Astrocyte of the cerebellum (primary cell): ENCODE results near the gene SYTL1.

Experiments used
- DNase-seq: peaks from one replicate; pipeline ENCODE4 v3.0.0-alpha.2; 2011; ENCODE audit warnings: low read depth
- H3K4me3 ChIP-seq: 2 replicates; pipeline ENCODE4 v1.5.1; 2011; ENCODE audit warnings: mild to moderate bottlenecking, low read depth, low read length, moderate library complexity
- CTCF ChIP-seq: IDR thresholded peaks from 2 replicates; pipeline ENCODE4 v1.5.1; 2012; ENCODE audit warnings: low read length, low read depth, moderate library complexity, mild to moderate bottlenecking; ENCODE audit errors: missing control alignments
- in situ Hi-C: cut with HindIII; loops from 2 replicates; pipeline ENCODE4 v1.10.0; 2017; ENCODE audit warnings: low sequenced_read_pairs

SYTL1 gene

GRCh38 chr1:27365372-27366112 is 23.7 kb downstream of the SYTL1 start:
- peak; percentile 68 for DNase-seq
- in situ Hi-C loops = no loop called here
- H3K4me3 ChIP-seq = peak overlapping the region; percentile 60
- no peak for TF ChIP-seq CTCF

- DNase-seq = no peak
Observed at GRCh38 chr1:27366113-27366410, 24.2 kb downstream of the SYTL1 start.

DNA sequence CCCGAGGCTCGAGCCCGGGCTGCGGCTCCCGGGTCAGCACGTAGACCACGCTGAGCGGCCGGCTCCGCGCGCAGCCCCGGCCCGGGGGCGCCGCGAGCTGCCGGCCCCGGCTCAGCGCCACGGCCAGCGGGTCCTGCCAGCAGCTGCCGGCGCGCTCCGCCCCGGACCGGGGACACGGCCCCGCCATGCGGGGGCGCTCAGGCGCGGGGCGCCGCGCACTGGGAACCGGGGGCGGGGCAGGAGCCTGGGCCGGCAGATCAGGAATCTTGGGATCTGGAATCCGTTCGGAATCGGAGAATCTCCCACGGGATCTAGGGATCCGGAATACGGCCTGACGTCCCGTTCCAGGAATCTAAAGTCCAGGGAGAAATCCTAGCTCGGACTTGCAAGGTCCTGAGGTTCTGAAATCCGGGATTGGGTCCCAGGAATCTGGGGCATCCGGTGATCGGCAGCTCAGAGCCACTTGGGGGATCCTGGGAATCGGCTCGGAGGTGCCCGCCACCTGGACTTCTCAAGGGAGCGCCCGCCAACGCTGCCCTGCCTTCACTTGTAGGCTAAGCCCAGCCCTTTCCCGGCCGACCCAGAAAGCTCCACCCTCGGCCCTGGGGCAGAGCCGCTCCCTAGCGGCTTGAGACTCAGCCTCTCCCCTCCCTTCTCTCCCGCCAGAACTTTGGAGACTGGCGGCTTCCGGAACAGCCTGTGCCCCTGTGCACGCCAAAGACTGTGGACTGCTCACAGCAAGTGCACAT is 24.8 kb downstream of the SYTL1 start, which contains the start of gene MAP3K6:
Gene MAP3K6 (minus strand): TSS at position 551 of the 749 bp plus-strand sequence. CDS start 364 bp downstream, at position 187.
- peak; percentile 23 for DNase-seq
- H3K4me3 ChIP-seq = peak within 1 kb of the TSS; percentile 60
- peak; percentile 44 for TF ChIP-seq CTCF
- in situ Hi-C loops = no loop called here

More at GRCh38 chr1:27366113-27366410, 24.2 kb downstream of the SYTL1 start:
- in situ Hi-C loops = no loop called here
- no peak for TF ChIP-seq CTCF
- H3K4me3 ChIP-seq = peak overlapping the region; percentile 60

GRCh38 chr1:27367160-27367650 is 25.4 kb downstream of the SYTL1 start:
- no peak for DNase-seq
- in situ Hi-C loops = no loop called here
- peak overlapping the region; percentile 60 for H3K4me3 ChIP-seq
- TF ChIP-seq CTCF = no peak

DNA sequence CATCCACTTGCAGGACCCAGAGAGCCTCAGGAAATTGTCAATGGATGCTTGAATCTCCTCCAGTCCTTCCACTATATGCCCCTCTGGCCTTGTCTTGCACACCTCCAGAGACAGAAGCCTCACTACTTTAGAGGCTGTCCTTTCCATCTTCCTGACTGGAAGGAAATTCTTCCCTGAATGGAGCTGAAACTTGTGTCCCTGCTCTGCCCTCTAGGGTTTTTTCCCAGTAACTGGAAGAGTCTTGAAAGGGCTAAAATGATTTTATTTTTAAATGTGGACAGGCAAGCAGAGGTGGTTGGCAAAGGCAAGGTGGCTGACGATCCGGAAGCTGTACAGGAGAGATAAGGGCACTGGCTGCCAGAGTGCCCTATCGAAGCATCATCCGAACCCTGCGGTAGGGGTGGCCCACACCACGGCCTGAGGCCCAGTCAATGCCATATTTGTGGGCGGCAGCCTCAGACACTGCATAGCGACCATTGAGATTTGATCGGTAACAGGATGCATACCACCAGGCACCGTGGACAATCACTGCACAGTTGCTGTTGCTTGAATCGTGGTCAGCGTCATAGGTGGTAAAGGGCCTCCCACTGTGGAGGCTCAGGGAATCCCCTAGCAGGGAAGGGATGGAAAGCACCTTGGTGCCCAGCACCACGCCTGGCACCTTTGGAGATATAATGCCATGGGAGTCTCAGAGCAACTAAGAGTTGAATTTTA is 27.2 kb downstream of the SYTL1 start:
- no peak for DNase-seq
- no peak overlapping the region for H3K4me3 ChIP-seq
- in situ Hi-C loops = no loop called here
- peak; percentile 38 for TF ChIP-seq CTCF
